NCI-H526 (cell line): ENCODE results near the gene ABR.

Source experiments
- DNase-seq, 2 experiments: peaks; one replicate each; lab custom pipeline; 2025; lab: John Stamatoyannopoulos, UW

ABR gene

DNA sequence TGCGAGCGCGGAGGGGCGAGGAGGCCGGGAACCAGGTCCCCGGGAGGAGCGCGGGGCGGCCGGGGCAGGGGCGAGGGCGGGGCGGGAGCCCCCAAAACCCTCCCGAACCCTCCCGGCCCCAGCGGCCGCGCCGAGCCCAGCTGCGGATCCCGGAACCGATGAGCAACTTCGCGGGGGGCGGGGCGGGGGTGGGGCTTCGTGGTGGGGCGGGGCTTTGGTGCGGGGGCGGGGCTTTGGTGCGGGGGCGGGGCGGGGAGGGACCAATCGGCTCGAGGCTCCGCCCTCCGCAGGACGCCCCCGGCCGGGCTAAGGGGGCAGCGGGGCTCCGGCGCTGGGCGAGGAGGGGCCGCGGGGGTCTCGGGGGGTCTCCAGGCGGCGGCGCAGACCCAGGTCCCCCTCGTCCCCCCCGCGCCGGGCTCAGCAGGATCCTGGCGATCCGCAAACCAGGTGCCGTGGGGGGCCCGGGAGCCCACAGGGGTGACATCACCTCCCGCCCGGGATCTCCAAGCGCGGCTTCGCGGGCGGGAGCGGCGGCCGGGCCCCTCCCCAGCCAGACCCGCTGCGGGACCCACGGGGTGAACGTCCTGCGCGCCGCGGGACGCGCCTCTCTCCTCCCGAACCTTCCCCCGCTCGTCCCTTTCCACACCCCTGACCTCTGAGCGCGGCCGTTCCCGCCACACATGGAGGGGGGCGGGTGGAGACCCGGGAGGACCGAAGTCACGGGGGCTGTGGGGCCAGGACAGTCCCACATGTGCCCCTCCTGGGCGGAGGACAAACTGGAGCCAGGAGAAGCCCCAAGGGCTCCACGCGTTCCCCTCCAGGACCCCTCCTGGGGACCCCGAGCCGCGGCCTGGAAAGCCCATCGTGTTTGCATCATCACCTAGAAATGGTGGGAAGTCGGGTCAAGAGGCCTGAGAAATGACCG, at the start of gene ABR:
TSS of gene ABR (minus strand) at position 164 of the 925 bp plus-strand sequence. CDS start 254 bp downstream, outside the sequence.
- peak in 1 of 2 experiments; percentile 42 for DNase-seq

- DNase-seq, result peak in 1 of 2 experiments; percentile 46
These were observed 49.6 kb upstream of the ABR start for GRCh38 chr17:1229349-1229899.

DNA sequence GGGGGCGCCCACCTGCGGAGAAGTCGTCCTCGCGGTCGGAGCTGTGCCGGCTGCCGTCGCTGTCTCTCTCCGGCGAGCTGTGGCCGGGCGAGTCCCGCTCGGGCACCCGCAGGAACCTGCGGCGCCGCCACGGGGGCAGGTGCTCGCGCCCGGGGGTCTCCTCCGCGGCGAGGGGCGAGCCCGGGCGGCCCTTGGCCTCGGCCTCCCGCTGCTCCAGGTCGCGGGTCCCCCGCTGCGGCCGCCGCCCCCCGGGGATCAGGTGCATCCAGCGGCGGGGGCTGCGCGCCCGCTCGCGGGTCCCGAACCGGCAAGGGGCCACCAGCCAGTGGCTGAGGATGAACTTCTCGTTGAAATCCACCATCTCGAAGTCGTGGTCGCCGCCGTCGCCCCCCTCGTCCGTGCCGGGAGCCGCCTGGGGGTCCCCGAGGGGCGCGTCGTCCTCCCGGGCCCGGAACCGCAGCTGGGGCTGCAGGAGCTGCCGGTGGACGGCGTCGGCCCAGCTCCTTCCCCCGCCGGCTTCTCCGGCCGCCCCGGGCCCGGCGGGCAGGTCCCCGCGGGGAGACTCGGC, 49.1 kb upstream of the ABR start:
- peak in 1 of 2 experiments; percentile 54 for DNase-seq

DNA sequence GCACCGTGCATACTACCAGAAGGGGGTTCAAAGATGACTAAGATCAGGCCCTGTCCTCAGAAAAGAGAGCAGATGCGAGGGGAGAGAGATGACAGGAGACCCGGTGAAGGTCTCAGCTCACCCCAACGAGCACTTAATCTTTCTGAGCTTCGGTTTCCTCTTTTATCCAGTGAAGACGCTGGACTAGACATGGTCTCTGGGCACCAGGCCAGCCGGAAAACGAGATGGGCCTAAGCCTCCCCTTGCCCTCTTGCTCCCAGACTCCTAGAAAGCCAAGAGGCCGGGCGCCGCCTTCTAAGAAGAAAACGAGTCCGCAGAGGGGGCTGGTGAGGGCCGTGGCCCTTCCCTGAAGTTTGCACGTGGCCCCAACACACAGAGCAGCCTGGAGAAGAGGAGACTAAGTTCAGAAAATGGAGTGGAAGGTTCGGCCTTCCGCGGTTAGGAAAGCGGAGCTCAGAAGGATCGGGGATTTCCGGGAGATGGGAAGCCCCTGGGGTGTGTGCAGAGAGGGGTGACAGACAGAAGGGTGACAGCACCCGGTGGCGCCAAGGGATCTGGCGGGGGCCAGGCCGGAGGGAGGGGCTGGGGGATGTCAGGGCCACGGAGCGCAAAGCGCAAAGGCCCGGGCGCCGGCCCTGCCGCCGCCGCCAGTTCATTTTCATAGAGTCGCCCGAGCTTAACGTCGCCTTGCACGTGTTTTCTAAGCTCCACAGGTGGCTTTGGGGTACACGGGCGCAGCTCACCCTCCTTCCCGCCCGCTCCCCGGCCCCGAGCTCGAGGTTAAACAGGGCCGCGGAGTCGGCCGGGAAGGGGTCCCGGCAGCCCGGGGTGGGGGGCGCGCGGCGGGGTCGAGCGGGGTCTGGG, 48.4 kb upstream of the ABR start:
- peak in 1 of 2 experiments; percentile 70 for DNase-seq

GRCh38 chr17:1227365-1227764, 47.6 kb upstream of the ABR start:
- DNase-seq, result no peak

- no peak for DNase-seq
These were observed 46.5 kb upstream of the ABR start for GRCh38 chr17:1226308-1226707.

GRCh38 chr17:1224330-1224729, 44.5 kb upstream of the ABR start:
- no peak for DNase-seq

GRCh38 chr17:1223662-1224061, 43.9 kb upstream of the ABR start:
- no peak for DNase-seq

- DNase-seq, result no peak
These were observed 42.5 kb upstream of the ABR start for GRCh38 chr17:1222321-1222720.

GRCh38 chr17:1221209-1221608, 41.4 kb upstream of the ABR start:
- DNase-seq, result no peak

DNA sequence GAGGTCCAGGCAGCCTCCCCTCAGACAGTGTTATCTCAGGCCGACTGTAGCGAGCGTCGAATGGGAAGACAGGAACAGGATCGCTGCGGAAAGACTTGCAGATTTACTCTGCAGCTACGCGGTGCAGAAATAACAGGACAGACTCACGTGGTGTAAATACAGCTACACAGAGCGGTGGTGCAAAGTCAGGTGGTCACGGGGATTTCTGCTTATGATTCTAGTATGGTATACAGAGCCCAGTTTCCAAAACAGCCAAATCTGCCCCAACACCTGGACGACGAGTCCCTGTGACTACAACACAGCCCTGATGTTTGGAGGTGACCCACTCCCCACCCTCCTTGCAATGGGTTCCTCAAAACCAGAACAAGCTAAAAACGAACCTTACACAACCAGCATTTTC, 40.6 kb upstream of the ABR start:
- no peak for DNase-seq

DNA sequence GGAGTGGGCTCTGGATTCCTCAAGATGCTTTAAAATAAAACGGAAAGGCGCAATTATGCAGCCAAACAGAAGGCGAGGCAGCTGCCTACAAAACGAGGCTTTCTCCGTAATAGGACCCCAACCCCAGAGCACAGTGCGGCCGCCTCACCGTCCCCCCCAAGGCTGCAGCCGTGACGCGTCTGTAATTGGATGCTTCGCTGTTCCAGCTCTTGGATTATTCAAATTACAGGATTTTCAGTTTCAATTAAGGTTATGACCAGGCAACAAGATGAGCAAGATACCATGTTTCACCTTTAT, 37.3 kb upstream of the ABR start:
- DNase-seq, result peak; percentile 60 to 79

- peak; percentile 81 to 90 for DNase-seq
These were observed 36.7 kb upstream of the ABR start for GRCh38 chr17:1216217-1217088.

- no peak for DNase-seq
These were observed 33.2 kb upstream of the ABR start for GRCh38 chr17:1212946-1213345.

DNA sequence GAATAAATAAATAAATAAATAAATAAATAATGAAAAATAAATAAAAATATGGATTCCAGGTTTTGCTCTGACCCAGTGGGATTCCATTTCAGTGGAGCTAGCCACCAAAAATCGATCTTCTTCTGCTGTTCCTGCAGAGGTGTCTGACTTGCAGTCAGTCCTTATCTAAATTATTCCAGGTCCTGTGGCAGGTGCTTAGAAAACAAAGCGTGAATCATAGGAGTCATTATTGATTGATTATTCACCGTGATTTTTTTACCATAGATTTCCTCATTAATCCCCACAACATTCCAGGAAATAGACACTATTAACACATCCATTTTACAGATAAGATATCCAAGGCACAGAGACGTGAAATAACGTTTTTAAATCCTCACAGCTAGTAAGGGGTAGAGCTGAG, 31.5 kb upstream of the ABR start:
- no peak for DNase-seq

DNA sequence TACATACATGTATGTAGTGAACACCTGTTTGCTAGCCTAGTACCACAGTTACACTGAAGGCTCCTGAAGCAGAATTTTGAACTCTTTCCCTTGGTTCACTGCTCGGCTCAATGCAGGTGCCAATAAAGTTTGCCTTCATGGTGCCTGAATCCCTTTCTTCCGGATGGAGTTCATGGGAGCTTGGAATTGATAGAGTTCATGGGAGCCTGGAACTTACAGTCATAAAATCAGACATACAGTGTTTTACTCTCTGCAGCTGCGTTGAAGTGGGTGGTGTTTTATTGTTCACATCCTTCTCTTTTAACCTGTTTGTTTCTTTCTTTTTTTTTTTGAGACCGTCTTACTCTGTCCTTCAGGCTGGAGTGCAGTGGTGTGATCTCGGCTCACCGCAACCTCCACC, 29.2 kb upstream of the ABR start:
- DNase-seq, result no peak

DNA sequence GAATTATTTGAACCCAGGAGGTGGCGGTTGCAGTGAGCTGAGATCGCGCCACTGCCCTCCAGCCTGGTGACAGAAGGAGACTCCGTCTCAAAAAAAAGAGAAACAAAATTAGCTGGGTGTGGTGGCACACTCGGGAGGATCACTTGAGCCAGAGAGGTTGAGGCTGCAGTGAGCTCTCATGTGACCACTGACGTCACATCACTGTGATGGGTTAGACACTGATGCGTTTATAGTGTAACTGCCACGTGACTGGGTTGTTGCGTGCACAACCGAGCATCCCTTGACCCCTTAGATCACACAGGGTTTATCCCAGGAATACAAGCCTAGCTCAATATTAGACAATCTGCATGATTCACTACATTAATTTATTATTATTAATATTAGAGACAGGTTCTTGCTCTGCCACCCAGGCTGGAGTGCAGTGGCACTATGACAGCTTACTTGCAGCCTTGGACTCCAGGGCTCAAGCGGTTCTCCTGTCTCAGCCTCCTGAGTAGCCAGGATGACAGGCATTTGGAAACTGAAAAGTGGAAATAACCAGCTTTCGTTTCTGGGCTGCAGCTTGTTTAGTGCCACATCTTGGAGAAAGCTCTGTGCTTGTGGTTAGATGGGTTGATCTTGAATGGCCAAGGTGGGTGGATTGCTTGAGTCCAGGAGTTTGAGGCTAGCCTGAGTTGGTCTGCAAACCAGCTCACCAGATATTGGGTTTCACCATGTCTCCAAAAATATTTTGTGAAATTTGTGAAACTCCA, 26.4 kb upstream of the ABR start:
- DNase-seq, result no peak

GRCh38 chr17:1203967-1204291, 24.1 kb upstream of the ABR start:
- DNase-seq, result no peak

DNA sequence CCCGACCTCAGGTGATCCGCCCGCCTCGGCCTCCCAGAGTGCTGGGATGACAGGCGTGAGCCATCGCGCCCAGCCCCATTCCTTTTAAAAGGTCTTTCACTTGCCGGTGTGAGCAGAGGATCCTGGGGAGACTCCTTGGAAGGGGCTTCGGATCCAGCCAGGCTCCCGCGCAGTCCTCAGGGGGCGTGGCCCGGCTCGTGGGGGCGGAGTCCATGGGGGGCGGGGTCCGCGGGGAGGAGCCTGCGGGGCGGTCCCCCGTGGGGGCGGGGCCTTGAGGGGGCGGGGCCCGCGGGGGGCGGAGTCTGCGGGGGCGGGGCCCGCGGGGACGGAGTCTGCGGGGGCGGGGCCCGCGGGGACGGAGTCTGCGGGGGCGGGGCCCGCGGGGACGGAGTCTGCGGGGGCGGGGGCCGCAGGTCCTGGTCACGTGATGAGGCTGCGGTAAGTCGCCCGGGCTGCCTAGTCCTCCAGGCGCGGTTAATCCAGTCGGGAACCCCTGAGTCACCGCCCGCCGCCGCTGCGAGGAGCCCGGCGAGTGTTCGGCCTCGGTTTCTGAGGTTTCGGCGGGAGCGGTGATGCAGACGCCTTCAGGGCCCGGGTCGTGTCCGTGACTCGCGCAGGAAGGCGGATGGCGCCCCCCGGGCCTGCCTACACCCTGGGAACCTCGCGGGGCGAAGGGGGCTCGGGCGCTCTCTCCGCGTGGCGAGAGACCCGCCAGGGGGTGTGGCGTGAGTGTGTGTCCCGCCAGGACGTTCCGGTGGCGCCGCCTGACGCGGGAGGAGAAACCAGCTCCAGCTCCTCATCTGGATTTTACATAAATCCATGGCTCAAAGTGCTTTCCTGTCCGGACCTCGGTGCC, 23.6 kb upstream of the ABR start:
- peak in 1 of 2 experiments; percentile 70 for DNase-seq

DNA sequence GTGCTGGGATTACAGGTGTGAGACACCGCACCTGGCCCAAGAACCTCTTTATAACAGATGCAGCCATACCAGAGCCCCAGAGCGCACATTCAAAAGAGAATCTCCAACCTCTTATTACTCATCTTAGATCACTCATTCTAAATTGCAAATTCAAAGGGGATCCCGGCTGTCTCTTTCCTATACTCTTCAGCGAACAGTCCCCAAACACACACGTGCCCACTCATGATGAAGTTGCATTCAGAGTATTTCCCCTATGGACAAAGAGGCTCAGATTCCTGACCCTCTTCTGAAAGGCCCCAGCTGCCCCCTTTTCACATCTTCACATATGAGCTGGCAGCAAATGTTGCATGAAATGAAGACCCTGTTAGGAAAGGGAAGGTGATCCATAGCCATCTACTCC, 22.5 kb upstream of the ABR start:
- no peak for DNase-seq
